H1 (cell line): ENCODE data around the gene PLAAT2. TPM values are rescaled to one million over a fixed set of nuclear protein-coding genes. Genes with fewer than 3 reads are reported as not detected.

Source experiments
- CBX5 ChIP-seq: fragments of 300-800, 300-1000 bp; sonication (generic); IDR thresholded peaks from 2 replicates; pipeline ENCODE4 v1.7.1; 2016; ENCODE audit warnings: antibody characterized with exemption, low read length, low read depth
- EZH2 ChIP-seq: fragments of 200-600 bp; sonication (generic); IDR thresholded peaks from 2 replicates; pipeline ENCODE4 v1.7.1; 2012; ENCODE audit warnings: low read depth, mild to moderate bottlenecking, moderate library complexity, low read length, inconsistent platforms; ENCODE audit not compliant: severe bottlenecking
- PHF8 ChIP-seq: fragments of 200-600 bp; sonication (generic); conservative IDR thresholded peaks from 2 replicates; pipeline ENCODE4 v1.7.1; 2012; ENCODE audit warnings: low read depth, mild to moderate bottlenecking, inconsistent platforms, low read length, moderate library complexity
- SRF ChIP-seq: IDR thresholded peaks from 2 replicates; pipeline ENCODE4 v1.6.1; 2011; ENCODE audit warnings: mild to moderate bottlenecking, low read depth, low read length, moderate library complexity
- polyA plus RNA-seq, 7 experiments: library from polyadenylated mRNA; depleted of rRNA in 3 of 7; stranded (reverse) in 5 of 7; unstranded in 2 of 7; fragments of >200 nt in 5 of 7; fragments of 200-250 nt in 2 of 7; gene quantifications; 1 replicate in 5 of 7; 2 replicates in 1 of 7; 4 replicates in 1 of 7; pipeline versions ENCODE4 v1.2.1 to v1.2.3, GENCODE V29; 2011 to 2013; ENCODE audit warnings: missing spikeins in 2 of 7, mixed read lengths in 2 of 7
- total RNA-seq: library from RNA; stranded (reverse); fragmentation: NEBNext Ultra II Directional; extraction: Animal tissue kit (Norgen Biotek cat#: 25700); gene quantifications from 2 replicates; pipeline ENCODE4 v1.2.1, GENCODE V29; 2021

Gene PLAAT2
- total and polyA plus RNA-seq, 2 of the 8 experiments (the other 6 are each of a cell fraction or from before 2014, with no cell fraction given): 0.39 TPM; not detected in 1

DNA sequence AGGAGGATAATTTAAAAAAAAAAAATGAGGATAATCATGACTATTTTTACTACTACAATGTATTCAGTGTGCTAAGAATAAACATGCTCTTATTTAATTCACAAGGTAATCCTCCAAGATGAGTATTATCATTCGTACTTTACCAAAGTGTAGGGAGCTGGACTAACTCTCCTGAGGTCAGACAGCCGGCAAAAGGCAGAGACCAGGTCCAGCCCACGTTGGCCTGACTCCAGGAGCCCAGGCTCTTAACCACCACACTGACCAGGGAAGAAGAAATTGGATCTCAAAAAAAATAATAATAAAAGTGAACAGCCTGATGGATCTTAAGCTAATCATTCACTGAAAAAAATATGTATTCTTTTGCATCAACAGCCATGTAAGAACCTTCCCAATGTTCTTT is 25.8 kb upstream of the PLAAT2 start (continued):
- no peak for TF ChIP-seq SRF
- TF ChIP-seq CBX5: no peak
- TF ChIP-seq EZH2: no peak
- TF ChIP-seq PHF8: no peak
